ENCODE data around the gene ARL2BP. TPM values are rescaled to one million over a fixed set of nuclear protein-coding genes. Genes with fewer than 3 reads are reported as not detected.

Gene ARL2BP
- total RNA-seq, 1 experiment from 2014 or later, result 47.6 TPM

DNA sequence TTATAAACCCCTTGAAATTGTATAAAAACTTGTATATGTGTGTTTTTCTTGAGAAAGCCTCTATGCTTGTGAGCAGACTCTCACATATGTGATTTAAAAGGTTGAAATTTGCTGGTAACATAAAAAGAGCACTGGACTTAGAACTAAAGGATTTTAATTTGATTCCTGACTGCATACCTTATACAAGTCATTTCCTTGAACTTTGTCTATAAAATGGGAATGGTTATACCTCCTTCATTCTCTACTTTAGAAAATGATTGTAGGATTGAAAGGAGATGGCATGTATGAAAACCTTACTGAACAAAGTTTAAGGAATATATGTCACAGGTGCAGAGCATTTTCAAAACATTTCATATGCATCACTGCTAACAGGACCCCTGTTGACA, 10.4 kb upstream of the ARL2BP start:
- H3K4me1 ChIP-seq, result no peaks in the 10 kb centered on the region
- BruUV-seq (replicated peaks), result no TSS peak
- no peak overlapping the region for H3K4me3 Mint-ChIP-seq (ENCODE audit: unreplicated experiment)
- DNase-seq, result no peak
- H3K4me1 Mint-ChIP-seq (ENCODE audit: low read depth, unreplicated experiment), result no peaks in the 10 kb centered on the region
- H3K27me3 Mint-ChIP-seq (ENCODE audit: insufficient read depth, unreplicated experiment), result no peaks in the 10 kb centered on the region
- H3K9me3 ChIP-seq, result no peaks in the 10 kb centered on the region
- POLR2A ChIA-PET, result no interaction called here
- TF ChIP-seq, protein P1, sequence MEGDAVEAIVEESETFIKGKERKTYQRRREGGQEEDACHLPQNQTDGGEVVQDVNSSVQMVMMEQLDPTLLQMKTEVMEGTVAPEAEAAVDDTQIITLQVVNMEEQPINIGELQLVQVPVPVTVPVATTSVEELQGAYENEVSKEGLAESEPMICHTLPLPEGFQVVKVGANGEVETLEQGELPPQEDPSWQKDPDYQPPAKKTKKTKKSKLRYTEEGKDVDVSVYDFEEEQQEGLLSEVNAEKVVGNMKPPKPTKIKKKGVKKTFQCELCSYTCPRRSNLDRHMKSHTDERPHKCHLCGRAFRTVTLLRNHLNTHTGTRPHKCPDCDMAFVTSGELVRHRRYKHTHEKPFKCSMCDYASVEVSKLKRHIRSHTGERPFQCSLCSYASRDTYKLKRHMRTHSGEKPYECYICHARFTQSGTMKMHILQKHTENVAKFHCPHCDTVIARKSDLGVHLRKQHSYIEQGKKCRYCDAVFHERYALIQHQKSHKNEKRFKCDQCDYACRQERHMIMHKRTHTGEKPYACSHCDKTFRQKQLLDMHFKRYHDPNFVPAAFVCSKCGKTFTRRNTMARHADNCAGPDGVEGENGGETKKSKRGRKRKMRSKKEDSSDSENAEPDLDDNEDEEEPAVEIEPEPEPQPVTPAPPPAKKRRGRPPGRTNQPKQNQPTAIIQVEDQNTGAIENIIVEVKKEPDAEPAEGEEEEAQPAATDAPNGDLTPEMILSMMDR (IDR thresholded peaks at IDR 0.05; ENCODE audit: insufficient read depth in 1 of 2, low read depth in 1 of 2, low read length in 1 of 2, severe bottlenecking in 1 of 2, unreplicated experiment in 1 of 2), result no peak
- no peaks in the 10 kb centered on the region for H3K9me3 Mint-ChIP-seq (ENCODE audit: unreplicated experiment)
- peaks cover 80% of the 10 kb centered on the region for H3K36me3 Mint-ChIP-seq (ENCODE audit: insufficient read depth, unreplicated experiment)
- H3K27ac Mint-ChIP-seq (ENCODE audit: unreplicated experiment), result no peak overlapping the region
- intact Hi-C loops (cut with micrococcal nuclease; ENCODE audit: unreplicated experiment), result no loop called here
- no peak overlapping the region for H3K4me3 ChIP-seq (ENCODE audit: low read depth, low read length)
- CTCF ChIA-PET, result no interaction called here
- no peaks in the 10 kb centered on the region for H3K27me3 ChIP-seq (replicated peaks; ENCODE audit: control insufficient read depth, insufficient read depth, low read length)
- peaks cover 4% of the 10 kb centered on the region for H3K36me3 ChIP-seq (ENCODE audit: control insufficient read depth, insufficient read depth, low read length)

GRCh38 chr16:57235128-57236021, 9.7 kb upstream of the ARL2BP start:
- Mint-ChIP-seq H3K27me3 (ENCODE audit: insufficient read depth, unreplicated experiment) (no peaks in the 10 kb centered on the region), H3K4me3 (ENCODE audit: unreplicated experiment) (no peak overlapping the region), H3K9me3 (ENCODE audit: unreplicated experiment) (no peaks in the 10 kb centered on the region), H3K4me1 (ENCODE audit: low read depth, unreplicated experiment) (no peaks in the 10 kb centered on the region), H3K27ac (ENCODE audit: unreplicated experiment) (no peak overlapping the region), H3K36me3 (ENCODE audit: insufficient read depth, unreplicated experiment) (peaks cover 80% of the 10 kb centered on the region)
- Histone ChIP-seq H3K4me1 (no peaks in the 10 kb centered on the region), H3K9me3 (no peaks in the 10 kb centered on the region), H3K36me3 (ENCODE audit: control insufficient read depth, insufficient read depth, low read length) (peaks cover 4% of the 10 kb centered on the region), H3K4me3 (ENCODE audit: low read depth, low read length) (no peak overlapping the region), H3K27me3 (replicated peaks; ENCODE audit: control insufficient read depth, insufficient read depth, low read length) (no peaks in the 10 kb centered on the region)
- BruUV-seq (replicated peaks), result no TSS peak
- CTCF ChIA-PET, result no interaction called here
- TF ChIP-seq, protein P1 (IDR thresholded peaks at IDR 0.05; ENCODE audit: insufficient read depth in 1 of 2, low read depth in 1 of 2, low read length in 1 of 2, severe bottlenecking in 1 of 2, unreplicated experiment in 1 of 2), result no peak
- DNase-seq, result no peak
- POLR2A ChIA-PET, result interaction anchor here (1.0 kb wide), 1 partner anchor 10 kb away, joined by 3 read pairs; the partner anchor contains the start of gene ARL2BP
- intact Hi-C loops (cut with micrococcal nuclease; ENCODE audit: unreplicated experiment), result no loop called here

- intact Hi-C loops (cut with micrococcal nuclease; ENCODE audit: unreplicated experiment), result no loop called here
- Mint-ChIP-seq H3K9me3 (ENCODE audit: unreplicated experiment) (no peaks in the 10 kb centered on the region), H3K4me3 (ENCODE audit: unreplicated experiment) (no peak overlapping the region), H3K4me1 (ENCODE audit: low read depth, unreplicated experiment) (peaks cover 5% of the 10 kb centered on the region), H3K27me3 (ENCODE audit: insufficient read depth, unreplicated experiment) (no peaks in the 10 kb centered on the region), H3K36me3 (ENCODE audit: insufficient read depth, unreplicated experiment) (peaks cover 76% of the 10 kb centered on the region), H3K27ac (ENCODE audit: unreplicated experiment) (no peak overlapping the region)
- ChIA-PET CTCF (no interaction called here), POLR2A (interaction anchor here (1.0 kb wide), 1 partner anchor 10 kb away, joined by 3 read pairs; the partner anchor contains the start of gene ARL2BP)
- H3K9me3 ChIP-seq, result no peaks in the 10 kb centered on the region
- H3K4me1 ChIP-seq, result no peaks in the 10 kb centered on the region
- TF ChIP-seq, protein P1 (IDR thresholded peaks at IDR 0.05; ENCODE audit: insufficient read depth in 1 of 2, low read depth in 1 of 2, low read length in 1 of 2, severe bottlenecking in 1 of 2, unreplicated experiment in 1 of 2), result no peak
- H3K4me3 ChIP-seq (ENCODE audit: low read depth, low read length), result no peak overlapping the region
- DNase-seq, result no peak
- BruUV-seq (replicated peaks), result no TSS peak
- H3K36me3 ChIP-seq (ENCODE audit: control insufficient read depth, insufficient read depth, low read length), result peaks cover 4% of the 10 kb centered on the region
- H3K27me3 ChIP-seq (replicated peaks; ENCODE audit: control insufficient read depth, insufficient read depth, low read length), result no peaks in the 10 kb centered on the region
Observed at GRCh38 chr16:57236022-57236350, 9.1 kb upstream of the ARL2BP start.
